ENCODE measurements around the gene MOV10. TPM values are rescaled to one million over a fixed set of nuclear protein-coding genes. Genes with fewer than 3 reads are reported as not detected.
A peak's percentile ranks its signal among the peaks of the same experiment; 100 is the strongest.

Gene MOV10
- total and polyA plus RNA-seq, 2 of the 13 experiments (the other 11 are each of a cell fraction or from before 2014, with no cell fraction given): 56.4 to 58.2 TPM

GRCh38 chr1:112689196-112689841, 14.9 kb downstream of the MOV10 start (continued):
- TF ChIP-seq EED (CRISPR knock-in tag; IDR thresholded peaks at IDR 0.05): no peak
- no peak for TF ChIP-seq MAFG (CRISPR knock-in tag; IDR thresholded peaks at IDR 0.05)

- H3K27ac ChIP-seq (ENCODE audit: extremely low read length, insufficient read depth, low read length): no peak overlapping the region
- TF ChIP-seq ZNF841 (CRISPR knock-in tag; IDR thresholded peaks at IDR 0.05; ENCODE audit: borderline replicate concordance): no peak
- BruUV-seq (replicated peaks): TSS peak; percentile 24
- H3K4me2 ChIP-seq (ENCODE audit: low read depth, low read length): no peak overlapping the region
- 100% methylated on average over 5 of the region's 11 CpGs for WGBS (ENCODE audit: low lambda C conversion rate)
- FAIRE-seq (no peak), ATAC-seq (no peak), DNase-seq (ENCODE audit: low spot score) (no peak)
- ChIA-PET CTCF (ENCODE audit: low intra/inter-chr PET ratio, low total read pairs) (no interaction called here), POLR2A (interaction anchor here (0.9 to 2.0 kb wide), 3 partner anchors 9 to 16 kb away, joined by 3 to 12 read pairs (median 4); partner anchors contain the start of gene MOV10)
- no peak overlapping the region for H2AFZ ChIP-seq (ENCODE audit: low read length)
- H3K79me2 ChIP-seq (ENCODE audit: insufficient read depth, low read length): peaks cover 9% of the 10 kb centered on the region
- H3K4me1 ChIP-seq (ENCODE audit: insufficient read depth, low read length): no peaks in the 10 kb centered on the region
- H3K27me3 ChIP-seq (ENCODE audit: control insufficient read depth in 1 of 2, insufficient read depth in 2 of 2, low read length in 2 of 2): no peaks in the 10 kb centered on the region
- H4K20me1 ChIP-seq (ENCODE audit: insufficient read depth, low read length): no peaks in the 10 kb centered on the region
- H3K9me3 ChIP-seq (ENCODE audit: low read length): no peaks in the 10 kb centered on the region
- intact Hi-C loops (cut with micrococcal nuclease; ENCODE audit: unreplicated experiment): no loop called here
- H3K4me3 ChIP-seq (replicated peaks in 1 of 3; ENCODE audit: insufficient read depth in 1 of 3, low read depth in 2 of 3, low read length in 3 of 3): no peak overlapping the region
- in situ Hi-C loops (cut with HindIII; ENCODE audit: extremely low pct_ligation_motif_present, low pct_unique_long_range_greater_than_20kb): no loop called here
- H3K9ac ChIP-seq (ENCODE audit: insufficient read depth, low read depth, low read length): no peak overlapping the region
- peaks cover 20 to 50% of the 10 kb centered on the region in 2 experiments for H3K36me3 ChIP-seq (replicated peaks in 1 of 2; ENCODE audit: control insufficient read depth in 1 of 2, insufficient read depth in 2 of 2, low read length in 2 of 2)
Measured at GRCh38 chr1:112689842-112690237, 15.4 kb downstream of the MOV10 start.

- DNase-seq (ENCODE audit: low spot score) (no peak), ATAC-seq (no peak), FAIRE-seq (no peak)
- peaks cover 10% of the 10 kb centered on the region for H3K4me1 ChIP-seq (ENCODE audit: insufficient read depth, low read length)
- H3K4me3 ChIP-seq (replicated peaks in 1 of 3; ENCODE audit: insufficient read depth in 1 of 3, low read depth in 2 of 3, low read length in 3 of 3): no peak overlapping the region
- ChIA-PET POLR2A (no interaction called here), CTCF (ENCODE audit: low intra/inter-chr PET ratio, low total read pairs) (no interaction called here)
- intact Hi-C loops (cut with micrococcal nuclease; ENCODE audit: unreplicated experiment): no loop called here
- H3K36me3 ChIP-seq (replicated peaks in 1 of 2; ENCODE audit: control insufficient read depth in 1 of 2, insufficient read depth in 2 of 2, low read length in 2 of 2): peaks cover 28 to 72% of the 10 kb centered on the region in 2 experiments
- no peak overlapping the region for H3K27ac ChIP-seq (ENCODE audit: extremely low read length, insufficient read depth, low read length)
- no peaks in the 10 kb centered on the region for H3K27me3 ChIP-seq (ENCODE audit: control insufficient read depth in 1 of 2, insufficient read depth in 2 of 2, low read length in 2 of 2)
- in situ Hi-C loops (cut with HindIII; ENCODE audit: extremely low pct_ligation_motif_present, low pct_unique_long_range_greater_than_20kb): no loop called here
- H2AFZ ChIP-seq (ENCODE audit: low read length): no peak overlapping the region
- WGBS (ENCODE audit: low lambda C conversion rate): 100% methylated on average over 4 of the region's 5 CpGs
- no peaks in the 10 kb centered on the region for H3K9me3 ChIP-seq (ENCODE audit: low read length)
- no peak overlapping the region for H3K9ac ChIP-seq (ENCODE audit: insufficient read depth, low read depth, low read length)
- BruUV-seq (replicated peaks): no TSS peak
- H3K79me2 ChIP-seq (ENCODE audit: insufficient read depth, low read length): no peaks in the 10 kb centered on the region
- no peak overlapping the region for H3K4me2 ChIP-seq (ENCODE audit: low read depth, low read length)
- no peak for TF ChIP-seq ZNF281 (CRISPR knock-in tag; IDR thresholded peaks at IDR 0.05; ENCODE audit: borderline replicate concordance)
- no peak for TF ChIP-seq ZNF570 (CRISPR knock-in tag; IDR thresholded peaks at IDR 0.05; ENCODE audit: borderline replicate concordance)
- TF ChIP-seq DR1 (CRISPR knock-in tag; IDR thresholded peaks at IDR 0.05): no peak
- TF ChIP-seq ZNF274 (CRISPR knock-in tag; IDR thresholded peaks at IDR 0.05): no peak
- no peak for TF ChIP-seq GLMP (CRISPR knock-in tag; IDR thresholded peaks at IDR 0.05; ENCODE audit: borderline replicate concordance)
- no peaks in the 10 kb centered on the region for H4K20me1 ChIP-seq (ENCODE audit: insufficient read depth, low read length)
Measured at GRCh38 chr1:112692681-112693080, 18.2 kb downstream of the MOV10 start.
